HG02884 (cell line): ENCODE data around the gene UBAP2L.
"Not testable (repeated sequence)": the region's sequence is repeated elsewhere in the genome, so short reads cannot be mapped to it uniquely, and the experiment has no call there.

Source experiments
- ATAC-seq: cut with Tn5 transposase; IDR thresholded peaks from one replicate; pipeline ENCODE4 v1.9.1; 2021; ENCODE audit warnings: mild to moderate bottlenecking, moderate library complexity; ENCODE audit not compliant: unreplicated experiment

The UBAP2L gene

GRCh38 chr1:154307670-154308270 is 87.0 kb downstream of the UBAP2L start:
- not testable (repeated sequence) for ATAC-seq

GRCh38 chr1:154309136-154309535 is 88.4 kb downstream of the UBAP2L start:
- ATAC-seq = not testable (repeated sequence)

DNA sequence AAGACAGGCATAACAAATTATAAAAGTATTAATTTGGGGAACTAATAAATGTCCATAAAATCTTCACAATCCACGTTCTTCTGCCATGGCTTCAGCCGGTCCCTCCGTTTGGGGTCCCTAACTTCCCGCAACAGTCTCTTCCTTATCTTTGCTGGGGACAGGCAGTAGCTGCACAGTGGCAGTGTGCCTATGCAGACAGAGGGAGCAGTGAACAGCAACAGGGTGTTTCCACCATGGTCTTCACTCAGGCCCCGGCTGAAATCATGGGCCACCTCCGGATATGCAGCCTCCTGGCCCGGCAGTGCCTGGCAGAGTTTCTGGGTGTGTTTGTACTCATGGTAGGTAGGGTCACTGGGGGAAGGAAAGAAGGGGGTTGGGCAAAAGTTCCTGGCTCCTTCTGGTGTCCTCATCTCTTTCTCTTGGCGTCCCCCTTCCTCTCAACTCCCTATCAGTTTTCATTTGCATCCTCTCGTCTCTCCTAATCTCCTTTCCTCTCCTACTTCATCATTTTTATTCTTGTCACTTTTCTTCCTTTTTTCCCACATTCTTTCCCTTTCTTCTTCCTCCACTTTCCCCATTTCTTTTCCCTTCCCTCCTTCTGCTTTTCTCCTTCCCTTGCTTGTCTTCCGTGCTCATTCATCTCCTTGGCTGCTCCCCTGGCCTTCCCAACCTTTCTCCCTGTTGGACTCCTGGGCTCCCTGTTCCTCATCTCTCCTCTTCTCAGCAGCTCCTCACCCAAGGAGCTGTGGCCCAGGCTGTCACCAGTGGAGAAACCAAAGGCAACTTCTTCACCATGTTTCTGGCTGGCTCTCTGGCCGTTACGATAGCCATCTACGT is 91.7 kb downstream of the UBAP2L start:
- not testable (repeated sequence) for ATAC-seq

GRCh38 chr1:154313066-154313356 is 92.3 kb downstream of the UBAP2L start:
- no peak for ATAC-seq

GRCh38 chr1:154314226-154314625 is 93.5 kb downstream of the UBAP2L start:
- ATAC-seq = not testable (repeated sequence)

DNA sequence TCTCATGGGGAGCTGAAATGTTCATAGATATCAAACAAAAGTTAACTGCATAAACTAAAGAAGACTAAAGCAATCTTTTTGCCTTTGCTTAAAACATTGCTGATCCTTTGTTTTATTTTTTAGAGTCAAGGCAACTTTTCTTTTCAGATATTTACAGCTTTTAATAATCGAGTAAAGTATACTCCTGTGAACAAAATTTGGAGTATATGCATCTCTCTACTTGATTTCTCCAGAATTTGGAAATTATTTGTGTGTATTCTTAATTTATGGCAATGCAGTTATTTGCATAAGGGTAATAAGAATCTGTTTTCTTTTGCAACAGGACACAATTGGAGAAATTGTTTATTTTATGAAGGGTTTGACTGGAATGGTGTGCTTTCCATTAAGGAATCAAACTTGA is 95.9 kb downstream of the UBAP2L start:
- no peak for ATAC-seq

DNA sequence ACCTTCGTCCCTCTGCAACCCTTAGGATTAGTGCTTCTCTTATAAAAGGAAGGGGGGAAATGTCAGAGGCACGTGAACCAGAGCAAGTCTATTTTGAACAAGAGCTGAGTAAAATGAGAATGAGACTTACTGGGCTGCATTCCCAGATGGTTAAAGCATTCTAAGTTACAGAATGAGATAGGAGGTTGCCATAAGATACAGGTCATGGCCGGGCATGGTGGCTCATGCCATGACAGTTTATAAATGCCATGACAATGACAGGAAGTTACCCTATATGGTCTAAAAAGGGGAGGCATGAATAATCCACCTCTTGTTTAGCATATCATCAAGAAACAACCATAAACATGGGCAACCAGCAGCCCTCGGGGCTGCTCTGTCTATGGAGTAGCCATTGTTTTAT is 97.6 kb downstream of the UBAP2L start:
- ATAC-seq = no peak
